Endothelial cell of umbilical vein (primary cell): ENCODE results near the gene SPANXA2. TPM values are rescaled to one million over a fixed set of nuclear protein-coding genes. Genes with fewer than 3 reads are reported as not detected.

Experiments used
- BruUV-seq: library from RNA; stranded (reverse); fragments of 400-500 nt; replicated peaks from 2 replicates; lab custom pipeline; 2021; lab: Mats Ljungman, UMichigan
- CTCF ChIA-PET: fragments of 300-600, 350-600 bp; sonication (Branson Sonifier 250); formaldehyde crosslinking; loops from one replicate; lab custom pipeline; 2021; ENCODE audit warnings: antibody characterized with exemption, inconsistent platforms; lab: Charles Lee
- POLR2A ChIA-PET: fragments of 300-600, 350-600 bp; sonication (Branson Sonifier 250); formaldehyde crosslinking; loops from one replicate; lab custom pipeline; 2021; ENCODE audit warnings: antibody characterized with exemption, inconsistent platforms; lab: Charles Lee
- DNase-seq: peaks from one replicate; pipeline ENCODE4 v3.0.0-alpha.2; 2011; ENCODE audit warnings: low read depth, low spot score
- FAIRE-seq: peaks from 2 replicates; lab custom pipeline; 2011; peaks lifted over from hg19 to GRCh38; lab: Jason Lieb, UNC
- H2AFZ ChIP-seq: 2 replicates; pipeline ENCODE4 v1.6.0; 2012; ENCODE audit warnings: low read depth, low read length, control low read depth, inconsistent platforms
- H3K27ac ChIP-seq: 2 replicates; pipeline ENCODE4 v1.5.1; 2011; ENCODE audit warnings: low read depth, mild to moderate bottlenecking, control low read depth, low read length, moderate library complexity; ENCODE audit not compliant: insufficient read depth
- H3K27me3 ChIP-seq, 2 experiments: 2 replicates each; pipeline versions ENCODE4 v1.6.0 to v1.6.1; 2011; ENCODE audit warnings: low read length in 2 of 2, mixed read lengths in 1 of 2; ENCODE audit not compliant: control insufficient read depth in 2 of 2, insufficient read depth in 2 of 2
- H3K36me3 ChIP-seq, 2 experiments: 2 replicates in 1 of 2; 3 replicates in 1 of 2; pipeline ENCODE4 v1.5.1; 2011; ENCODE audit warnings: low read length in 2 of 2, mild to moderate bottlenecking in 1 of 2, moderate library complexity in 1 of 2; ENCODE audit not compliant: control insufficient read depth in 2 of 2, insufficient read depth in 2 of 2; ENCODE audit errors: extremely low read depth in 1 of 2
- H3K4me1 ChIP-seq: 3 replicates; pipeline ENCODE4 v1.5.1; 2011; ENCODE audit warnings: mild to moderate bottlenecking, low read length; ENCODE audit not compliant: control insufficient read depth, insufficient read depth; ENCODE audit errors: extremely low read depth
- H3K4me2 ChIP-seq: 2 replicates; pipeline ENCODE4 v1.6.1; 2011; ENCODE audit warnings: low read length, control low read depth, mixed read lengths; ENCODE audit not compliant: insufficient read depth
- H3K4me3 ChIP-seq, 3 experiments: fragments of 200-600 bp in 1 of 3; sonication (generic), shearing (Covaris generic) in 1 of 3; replicated peaks in 1 of 3; 2 replicates each; pipeline ENCODE4 v1.5.1; 2011 to 2016; ENCODE audit warnings: control low read depth in 3 of 3, low read length in 3 of 3, mild to moderate bottlenecking in 2 of 3, inconsistent platforms in 1 of 3, low read depth in 1 of 3, moderate library complexity in 1 of 3; ENCODE audit not compliant: insufficient read depth in 1 of 3
- H3K79me2 ChIP-seq: 2 replicates; pipeline ENCODE4 v1.6.0; 2012; ENCODE audit warnings: low read length, inconsistent platforms; ENCODE audit not compliant: control insufficient read depth, insufficient read depth
- H3K9ac ChIP-seq: replicated peaks from 2 replicates; pipeline ENCODE3; 2011; ENCODE audit warnings: low read length, control low read depth; ENCODE audit not compliant: insufficient read depth; ENCODE audit errors: extremely low read depth
- H3K9me1 ChIP-seq: replicated peaks from 3 replicates; pipeline ENCODE4 v1.6.0; 2011; ENCODE audit warnings: mild to moderate bottlenecking, low read length; ENCODE audit not compliant: control insufficient read depth, insufficient read depth; ENCODE audit errors: extremely low read depth
- H3K9me3 ChIP-seq: replicated peaks from 2 replicates; pipeline ENCODE4 v1.5.1; 2012; ENCODE audit warnings: low read length, inconsistent platforms; ENCODE audit not compliant: control insufficient read depth, insufficient read depth
- H4K20me1 ChIP-seq: replicated peaks from 2 replicates; pipeline ENCODE3; 2011; ENCODE audit warnings: mild to moderate bottlenecking, low read length; ENCODE audit not compliant: control insufficient read depth, insufficient read depth; ENCODE audit errors: extremely low read depth
- JUN ChIP-seq: IDR thresholded peaks from 2 replicates; pipeline ENCODE4 v1.6.1; 2011; ENCODE audit warnings: borderline replicate concordance, low read depth; ENCODE audit not compliant: insufficient read length, insufficient read depth
- MAX ChIP-seq: IDR thresholded peaks from 2 replicates; pipeline ENCODE4 v1.6.1; 2011; ENCODE audit not compliant: insufficient read depth, insufficient read length
- POLR2A ChIP-seq: IDR thresholded peaks from 2 replicates; pipeline ENCODE4 v1.6.1; 2012; ENCODE audit warnings: low read depth, mild to moderate bottlenecking, control low read depth, low read length
- dilution Hi-C: fragments of 300-500 bp; cut with MboI; formaldehyde crosslinking; loops from one replicate; pipeline ENCODE4 v1.15.0; 2019; ENCODE audit warnings: low sequenced_read_pairs; ENCODE audit not compliant: extremely low pct_ligation_motif_present
- intact Hi-C: fragments of 100-400 bp; cut with micrococcal nuclease; formaldehyde crosslinking; loops from one replicate; pipeline ENCODE4 v1.10.0; 2022
- polyA plus RNA-seq, 4 experiments: library from polyadenylated mRNA; depleted of rRNA in 3 of 4; stranded (reverse) in 3 of 4; unstranded in 1 of 4; fragments of >200 nt; gene quantifications; 2 replicates each; pipeline versions ENCODE4 v1.2.1 to v1.2.3, GENCODE V29; 2011 to 2012; ENCODE audit warnings: missing spikeins in 1 of 4
- total RNA-seq: library from RNA; stranded (reverse); gene quantifications from 2 replicates; pipeline ENCODE4 v1.2.3, GENCODE V29; 2021

The SPANXA2 gene
- total and polyA plus RNA-seq, 2 donors (not counting 3 experiments of a cell fraction or from before 2014, with no cell fraction given): not detected

GRCh38 chrX:141632124-141632523 is 42.6 kb downstream of the SPANXA2 start:
- BruUV-seq: no TSS peak
- Histone ChIP-seq H3K9me1 (no peaks in the 10 kb centered on the region), H3K27me3 (no peaks in the 10 kb centered on the region), H3K4me2 (no peak overlapping the region), H3K4me1 (no peaks in the 10 kb centered on the region), H3K9ac (no peak overlapping the region), H3K36me3 (no peaks in the 10 kb centered on the region), H3K9me3 (no peaks in the 10 kb centered on the region), H3K79me2 (no peaks in the 10 kb centered on the region), H3K4me3 (no peak overlapping the region), H3K27ac (no peak overlapping the region), H4K20me1 (no peaks in the 10 kb centered on the region), H2AFZ (no peak overlapping the region)
- FAIRE-seq (no peak), DNase-seq (no peak)
- dilution Hi-C loops: no loop called here
- intact Hi-C loops: no loop called here
- no peak for TF ChIP-seq MAX
- no peak for TF ChIP-seq JUN
- POLR2A ChIA-PET: no interaction called here
- CTCF ChIA-PET: no interaction called here

- H3K27ac ChIP-seq: no peak overlapping the region
- POLR2A ChIA-PET: no interaction called here
- dilution Hi-C loops: no loop called here
- no TSS peak for BruUV-seq
- H3K9ac ChIP-seq: no peak overlapping the region
- no peak overlapping the region for H2AFZ ChIP-seq
- H4K20me1 ChIP-seq: no peaks in the 10 kb centered on the region
- FAIRE-seq (no peak), DNase-seq (no peak)
- no peaks in the 10 kb centered on the region for H3K4me1 ChIP-seq
- no peaks in the 10 kb centered on the region for H3K36me3 ChIP-seq
- intact Hi-C loops: no loop called here
- no peaks in the 10 kb centered on the region for H3K79me2 ChIP-seq
- H3K9me1 ChIP-seq: no peaks in the 10 kb centered on the region
- CTCF ChIA-PET: no interaction called here
- TF ChIP-seq POLR2A: no peak
- H3K4me2 ChIP-seq: no peak overlapping the region
- H3K9me3 ChIP-seq: no peaks in the 10 kb centered on the region
- no peak overlapping the region for H3K4me3 ChIP-seq
- no peaks in the 10 kb centered on the region for H3K27me3 ChIP-seq
Measured at GRCh38 chrX:141638550-141638949, 49.0 kb downstream of the SPANXA2 start.

Other genes with a start within 250 kb of the SPANXA2 start
- not detected in 2 replicates for gene SPANXA1, start 5.0 kb upstream of the SPANXA2 start, total RNA-seq
- gene SPANXA1, start 5.0 kb upstream of the SPANXA2 start, polyA plus RNA-seq: not detected in 2 replicates
- not detected in 2 replicates for gene SPANXD, start 109.0 kb downstream of the SPANXA2 start, total RNA-seq
- gene SPANXD, start 109.0 kb downstream of the SPANXA2 start, polyA plus RNA-seq: not detected in 2 replicates
- gene MAGEC3, start 248.6 kb downstream of the SPANXA2 start, total RNA-seq: not detected in 2 replicates
- gene MAGEC3, start 248.6 kb downstream of the SPANXA2 start, polyA plus RNA-seq: 0.07 and 0.08 TPM in 2 replicates